MM.1S (cell line): ENCODE results near the gene BIRC3.

ENCODE experiments used
- EZH2 ChIP-seq: fragments of 300-600 bp; sonication (generic); optimal IDR thresholded peaks from 2 replicates; pipeline ENCODE3; 2017; ENCODE audit warnings: low read depth, mild to moderate bottlenecking, antibody characterized with exemption, low read length, mixed read lengths
- EZH2phosphoT487 ChIP-seq: fragments of 300-600 bp; sonication (generic); IDR thresholded peaks from 2 replicates; pipeline ENCODE4 v1.6.1; 2018; ENCODE audit warnings: antibody characterized with exemption, low read length
- TF ChIP-seq, protein P1 (sequence below): fragments of 300-600 bp; sonication (generic); IDR thresholded peaks from 2 replicates; pipeline ENCODE4 v1.5.1; 2016; ENCODE audit warnings: antibody characterized with exemption, low read length, mixed read lengths

- TF ChIP-seq, protein P1, sequence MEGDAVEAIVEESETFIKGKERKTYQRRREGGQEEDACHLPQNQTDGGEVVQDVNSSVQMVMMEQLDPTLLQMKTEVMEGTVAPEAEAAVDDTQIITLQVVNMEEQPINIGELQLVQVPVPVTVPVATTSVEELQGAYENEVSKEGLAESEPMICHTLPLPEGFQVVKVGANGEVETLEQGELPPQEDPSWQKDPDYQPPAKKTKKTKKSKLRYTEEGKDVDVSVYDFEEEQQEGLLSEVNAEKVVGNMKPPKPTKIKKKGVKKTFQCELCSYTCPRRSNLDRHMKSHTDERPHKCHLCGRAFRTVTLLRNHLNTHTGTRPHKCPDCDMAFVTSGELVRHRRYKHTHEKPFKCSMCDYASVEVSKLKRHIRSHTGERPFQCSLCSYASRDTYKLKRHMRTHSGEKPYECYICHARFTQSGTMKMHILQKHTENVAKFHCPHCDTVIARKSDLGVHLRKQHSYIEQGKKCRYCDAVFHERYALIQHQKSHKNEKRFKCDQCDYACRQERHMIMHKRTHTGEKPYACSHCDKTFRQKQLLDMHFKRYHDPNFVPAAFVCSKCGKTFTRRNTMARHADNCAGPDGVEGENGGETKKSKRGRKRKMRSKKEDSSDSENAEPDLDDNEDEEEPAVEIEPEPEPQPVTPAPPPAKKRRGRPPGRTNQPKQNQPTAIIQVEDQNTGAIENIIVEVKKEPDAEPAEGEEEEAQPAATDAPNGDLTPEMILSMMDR = no peak
- TF ChIP-seq EZH2phosphoT487 = no peak
- TF ChIP-seq EZH2 = no peak
These were observed 28.6 kb downstream of the BIRC3 start for GRCh38 chr11:102345904-102346303.
